MM.1S (cell line): ENCODE measurements around the gene ZBTB34.

Experiments
- CTCF ChIP-seq: fragments of 300-600 bp; sonication (generic); IDR thresholded peaks from 2 replicates; pipeline ENCODE4 v1.5.1; 2016; ENCODE audit warnings: antibody characterized with exemption, low read length, mixed read lengths
- EZH2phosphoT487 ChIP-seq: fragments of 300-600 bp; sonication (generic); IDR thresholded peaks from 2 replicates; pipeline ENCODE4 v1.6.1; 2018; ENCODE audit warnings: antibody characterized with exemption, low read length

DNA sequence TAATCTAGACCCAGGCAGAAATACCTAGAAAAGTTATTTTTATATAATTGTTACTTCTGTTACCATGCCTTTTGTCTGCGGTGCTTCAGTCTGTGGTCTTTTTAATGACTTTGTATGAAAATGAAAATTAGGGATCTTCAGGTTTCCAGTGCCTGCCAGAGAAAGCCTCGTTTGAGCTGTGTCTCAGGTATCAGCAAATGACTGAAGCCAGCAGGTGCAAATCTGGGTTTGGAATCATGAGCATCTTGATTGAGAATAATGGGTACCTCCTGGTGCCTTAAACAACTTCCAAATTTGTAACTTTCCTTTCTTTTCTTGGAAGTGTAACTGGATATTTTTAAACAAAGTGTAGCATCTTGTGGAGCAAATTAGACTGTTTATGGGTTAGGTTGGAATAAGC, 4.3 kb downstream of the ZBTB34 start:
- TF ChIP-seq CTCF (no peak), EZH2phosphoT487 (no peak)
